Neural progenitor cell (in vitro differentiated cells): ENCODE results near the gene CAPN11. TPM values are rescaled to one million over a fixed set of nuclear protein-coding genes. Genes with fewer than 3 reads are reported as not detected.
A peak's percentile ranks its signal among the peaks of the same experiment; 100 is the strongest.

Source experiments
- DNase-seq: peaks from one replicate; pipeline ENCODE4 v3.0.0-alpha.2; 2016; ENCODE audit warnings: low spot score
- H2AFZ ChIP-seq: fragments of 200-600 bp; sonication (generic); replicated peaks from 2 replicates; pipeline ENCODE4 v1.6.1; 2016; ENCODE audit warnings: antibody characterized with exemption
- H3F3A ChIP-seq: fragments of 200-600 bp; sonication (generic); 2 replicates; pipeline ENCODE4 v1.6.1; 2016; ENCODE audit warnings: antibody characterized with exemption, low read depth
- H3K27ac ChIP-seq: fragments of 200-600 bp; sonication (generic); 2 replicates; pipeline ENCODE4 v1.5.1; 2016; ENCODE audit warnings: mild to moderate bottlenecking
- H3K27me3 ChIP-seq: fragments of 200-600 bp; sonication (generic); 2 replicates; pipeline ENCODE4 v1.6.1; 2016; ENCODE audit warnings: mild to moderate bottlenecking, moderate library complexity
- H3K36me3 ChIP-seq: fragments of 200-600 bp; sonication (generic); 2 replicates; pipeline ENCODE4 v1.5.1; 2016
- H3K4me1 ChIP-seq: fragments of 200-600 bp; sonication (generic); 2 replicates; pipeline ENCODE4 v1.6.1; 2016; ENCODE audit warnings: mixed run types
- H3K4me2 ChIP-seq: fragments of 200-600 bp; sonication (generic); 2 replicates; pipeline ENCODE4 v1.6.1; 2016
- H3K4me3 ChIP-seq: fragments of 200-600 bp; sonication (generic); 2 replicates; pipeline ENCODE4 v1.5.1; 2016
- H3K79me2 ChIP-seq: fragments of 200-600 bp; sonication (generic); 2 replicates; pipeline ENCODE4 v1.6.1; 2016; ENCODE audit warnings: low read depth
- H3K9ac ChIP-seq: fragments of 200-600 bp; sonication (generic); 2 replicates; pipeline ENCODE4 v1.6.1; 2016
- H3K9me3 ChIP-seq: fragments of 200-600 bp; sonication (generic); 2 replicates; pipeline ENCODE4 v1.5.1; 2016; ENCODE audit warnings: low read depth
- H4K20me1 ChIP-seq: fragments of 200-600 bp; sonication (generic); 2 replicates; pipeline ENCODE4 v1.6.1; 2016; ENCODE audit warnings: low read depth
- H3K27ac Mint-ChIP-seq: 3 replicates; pipeline ENCODE4 v1.8.0; 2021; ENCODE audit warnings: mixed read lengths
- H3K27me3 Mint-ChIP-seq: 2 replicates; pipeline ENCODE4 v1.8.0; 2022; ENCODE audit warnings: low read depth, mild to moderate bottlenecking, inconsistent platforms, moderate library complexity, mixed read lengths; ENCODE audit not compliant: insufficient read depth
- H3K36me3 Mint-ChIP-seq: 3 replicates; pipeline ENCODE4 v1.8.0; 2021; ENCODE audit warnings: mixed read lengths
- H3K4me1 Mint-ChIP-seq: 3 replicates; pipeline ENCODE4 v1.8.0; 2021; ENCODE audit warnings: mixed read lengths
- H3K4me3 Mint-ChIP-seq: 3 replicates; pipeline ENCODE4 v1.8.0; 2021; ENCODE audit warnings: mild to moderate bottlenecking, moderate library complexity, mixed read lengths
- H3K9me3 Mint-ChIP-seq: 3 replicates; pipeline ENCODE4 v1.8.0; 2020; ENCODE audit warnings: mixed read lengths
- CTCF ChIP-seq: fragments of 200-600 bp; sonication (generic); IDR thresholded peaks from 2 replicates; pipeline ENCODE4 v1.5.1; 2017; ENCODE audit warnings: antibody characterized with exemption, mild to moderate bottlenecking
- EZH2 ChIP-seq: fragments of 200-600 bp; sonication (generic); IDR thresholded peaks from 2 replicates; pipeline ENCODE4 v1.6.1; 2017; ENCODE audit warnings: antibody characterized with exemption, mild to moderate bottlenecking, moderate library complexity
- EZH2phosphoT487 ChIP-seq: fragments of 200-600 bp; sonication (generic); IDR thresholded peaks from 2 replicates; pipeline ENCODE4 v1.6.1; 2017; ENCODE audit warnings: antibody characterized with exemption
- total RNA-seq: library from RNA; depleted of rRNA; stranded (reverse); fragments of >200 nt; gene quantifications from 2 replicates; pipeline ENCODE4 v1.2.3, GENCODE V29; 2015; ENCODE audit warnings: low replicate concordance

Gene CAPN11
- total RNA-seq: 0.40 and 0.49 TPM in 2 replicates

GRCh38 chr6:44158770-44159228 is at the start of gene CAPN11:
Gene CAPN11, plus strand, starts transcription at chr6:44158820. Its CDS starts 29 bp downstream, at chr6:44158849.
- peaks cover 26% of the 10 kb centered on the region for H3K4me1 Mint-ChIP-seq
- no peak for TF ChIP-seq EZH2
- TF ChIP-seq CTCF: no peak
- TF ChIP-seq EZH2phosphoT487: no peak
- H2AFZ ChIP-seq: no peak within 1 kb of the TSS

GRCh38 chr6:44109212-44109611 is 49.4 kb upstream of the CAPN11 start:
- Histone ChIP-seq H3K4me2 (no peak overlapping the region), H3K79me2 (peaks cover 36% of the 10 kb centered on the region), H3K4me1 (no peaks in the 10 kb centered on the region), H2AFZ (no peak overlapping the region), H3F3A (no peaks in the 10 kb centered on the region), H3K4me3 (no peak overlapping the region), H3K27me3 (no peaks in the 10 kb centered on the region), H3K36me3 (peaks cover 8% of the 10 kb centered on the region), H4K20me1 (peaks cover 64% of the 10 kb centered on the region), H3K27ac (no peak overlapping the region), H3K9me3 (no peaks in the 10 kb centered on the region), H3K9ac (no peak overlapping the region)
- TF ChIP-seq EZH2: no peak
- TF ChIP-seq CTCF: no peak
- no peak for TF ChIP-seq EZH2phosphoT487
- no peaks in the 10 kb centered on the region for H3K27me3 Mint-ChIP-seq
- DNase-seq: no peak
- no peak overlapping the region for H3K4me3 Mint-ChIP-seq
- H3K36me3 Mint-ChIP-seq: peaks cover 49% of the 10 kb centered on the region
- no peaks in the 10 kb centered on the region for H3K9me3 Mint-ChIP-seq
- H3K4me1 Mint-ChIP-seq: peaks cover 6% of the 10 kb centered on the region
- H3K27ac Mint-ChIP-seq: no peak overlapping the region

More at GRCh38 chr6:44158770-44159228, at the start of gene CAPN11:
- Histone ChIP-seq H3K27me3 (no peaks in the 10 kb centered on the region), H3K36me3 (no peaks in the 10 kb centered on the region), H4K20me1 (no peaks in the 10 kb centered on the region), H3K9ac (no peak within 1 kb of the TSS), H3K9me3 (no peaks in the 10 kb centered on the region), H3K4me1 (peaks cover 5% of the 10 kb centered on the region), H3K27ac (no peak within 1 kb of the TSS), H3F3A (peaks cover 3% of the 10 kb centered on the region), H3K4me2 (no peak within 1 kb of the TSS), H3K4me3 (no peak within 1 kb of the TSS), H3K79me2 (no peaks in the 10 kb centered on the region)
- peak within 1 kb of the TSS; percentile 5 for H3K27ac Mint-ChIP-seq
- H3K36me3 Mint-ChIP-seq: no peaks in the 10 kb centered on the region
- no peaks in the 10 kb centered on the region for H3K9me3 Mint-ChIP-seq
- H3K4me3 Mint-ChIP-seq: no peak within 1 kb of the TSS
- peaks cover 10% of the 10 kb centered on the region for H3K27me3 Mint-ChIP-seq
- no peak for DNase-seq

- no peak overlapping the region for H3K4me2 ChIP-seq
- Mint-ChIP-seq H3K9me3 (no peaks in the 10 kb centered on the region), H3K27ac (peak overlapping the region; percentile 79), H3K4me3 (no peak overlapping the region), H3K27me3 (no peaks in the 10 kb centered on the region), H3K36me3 (peaks cover 44% of the 10 kb centered on the region), H3K4me1 (peaks cover 3% of the 10 kb centered on the region)
- H3K79me2 ChIP-seq: peaks cover 45% of the 10 kb centered on the region
- H3K9me3 ChIP-seq: no peaks in the 10 kb centered on the region
- H3K36me3 ChIP-seq: peaks cover 8% of the 10 kb centered on the region
- DNase-seq: no peak
- TF ChIP-seq EZH2phosphoT487 (no peak), CTCF (no peak)
- no peaks in the 10 kb centered on the region for H3K27me3 ChIP-seq
- no peak overlapping the region for H3K4me3 ChIP-seq
- H3K4me1 ChIP-seq: no peaks in the 10 kb centered on the region
- no peaks in the 10 kb centered on the region for H3F3A ChIP-seq
- no peak overlapping the region for H3K27ac ChIP-seq
- no peak overlapping the region for H2AFZ ChIP-seq
- peaks cover 67% of the 10 kb centered on the region for H4K20me1 ChIP-seq
- H3K9ac ChIP-seq: no peak overlapping the region
Observed at GRCh38 chr6:44110005-44110676, 48.5 kb upstream of the CAPN11 start.
